ENCODE results near the gene CHRNA4. TPM values are rescaled to one million over a fixed set of nuclear protein-coding genes. Genes with fewer than 3 reads are reported as not detected.
A peak's percentile ranks its signal among the peaks of the same experiment; 100 is the strongest.

CHRNA4 gene
- total and polyA plus RNA-seq, 2 of the 4 experiments (the other 2 are of a cell fraction) = not detected

- Histone ChIP-seq H3K9me3 (ENCODE audit: control insufficient read depth, insufficient read depth, low read length) (no peaks in the 10 kb centered on the region), H4K5ac (ENCODE audit: low read depth, low read length) (no peak overlapping the region), H4K91ac (ENCODE audit: insufficient read depth, low read depth, low read length) (no peak overlapping the region), H3K79me1 (ENCODE audit: low read depth in 1 of 2, low read length in 2 of 2) (no peaks in the 10 kb centered on the region), H3K9ac (ENCODE audit: low read depth, low read length) (no peak overlapping the region), H3K4me1 (ENCODE audit: control insufficient read depth, insufficient read depth, low read length) (peaks cover 6% of the 10 kb centered on the region; the same call in 1 of the 2 replicates), H3K9me1 (ENCODE audit: insufficient read depth, low read length) (no peaks in the 10 kb centered on the region), H3K56ac (ENCODE audit: extremely low read depth, insufficient read depth, low read length) (no peak overlapping the region), H4K20me1 (ENCODE audit: insufficient read depth, low read length) (peaks cover 5% of the 10 kb centered on the region; the same call in 1 of the 2 replicates), H2BK15ac (ENCODE audit: low read depth, low read length) (no peak overlapping the region), H3K27me3 (ENCODE audit: control insufficient read depth, insufficient read depth, low read length) (peaks cover 21% of the 10 kb centered on the region; the same call in 1 of the 2 replicates), H4K8ac (ENCODE audit: low read depth in 2 of 2, low read length in 2 of 2) (no peak overlapping the region), H2AK5ac (ENCODE audit: low read depth, low read length) (no peak overlapping the region), H3K36me3 (ENCODE audit: control insufficient read depth, insufficient read depth, low read length) (no peaks in the 10 kb centered on the region), H3K4me3 (ENCODE audit: insufficient read depth, low read depth, low read length) (no peak overlapping the region), H2BK5ac (ENCODE audit: low read depth, low read length, poor library complexity, severe bottlenecking) (no peak overlapping the region), H3K4me2 (ENCODE audit: low read depth, low read length) (no peak overlapping the region), H3K4ac (ENCODE audit: low read depth, low read length) (no peak overlapping the region), H3K27ac (ENCODE audit: insufficient read depth, low read length) (no peak overlapping the region), H2AFZ (replicated peaks; ENCODE audit: low read length, poor library complexity) (no peak overlapping the region), H2BK20ac (ENCODE audit: low read depth, low read length) (no peak overlapping the region), H3K14ac (replicated peaks; ENCODE audit: low read depth, low read length) (no peak overlapping the region), H2AK9ac (replicated peaks; ENCODE audit: low read depth, low read length, poor library complexity) (no peak overlapping the region), H2BK120ac (ENCODE audit: low read depth, low read length) (no peak overlapping the region), H3K18ac (ENCODE audit: low read depth, low read length) (no peak overlapping the region), H3K23ac (ENCODE audit: low read depth, low read length) (no peak overlapping the region)
- intact Hi-C loops (cut with micrococcal nuclease) (no loop called here), in situ Hi-C loops (cut with MboI; ENCODE audit: low sequenced_read_pairs) (no loop called here), dilution Hi-C loops (cut with HindIII; ENCODE audit: low sequenced_read_pairs, unreplicated experiment) (no loop called here)
- 53% methylated on average over 7 of the region's 20 CpGs; no CpG with 5 or more reads in 1 of the 2 experiments for WGBS, 2 experiments (ENCODE audit: extremely low coverage in 2 of 2, insufficient read length in 1 of 2)
- ATAC-seq (ENCODE audit: low read depth) (no peak), DNase-seq (peak; percentile 37)
- ChIA-PET CTCF (interaction anchor here (0.9 to 3.5 kb wide), 4 partner anchors 30 to 87 kb away, joined by 3 to 30 read pairs (median 5); no protein-coding TSS in a partner anchor), POLR2A (ENCODE audit: unreplicated experiment) (no interaction called here)
- BruUV-seq (replicated peaks) = no TSS peak
- TF ChIP-seq MXI1 (IDR thresholded peaks at IDR 0.05; ENCODE audit: borderline replicate concordance, low read depth, low read length) = no peak
- no peak for TF ChIP-seq CTCF (conservative IDR thresholded peaks at IDR 0.05; ENCODE audit: low read depth, low read length)
- TF ChIP-seq POLR2A (IDR thresholded peaks at IDR 0.05; ENCODE audit: low read depth, low read length) = no peak
- TF ChIP-seq MAZ (IDR thresholded peaks at IDR 0.05; ENCODE audit: borderline replicate concordance, low read depth, low read length) = no peak
- no peak for TF ChIP-seq FOS (IDR thresholded peaks at IDR 0.05; ENCODE audit: low read depth, low read length)
- no peak for TF ChIP-seq SMC3 (IDR thresholded peaks at IDR 0.05; ENCODE audit: low read depth, low read length)
- no peak for TF ChIP-seq NFE2L2 (IDR thresholded peaks at IDR 0.05; ENCODE audit: low read depth, low read length)
- TF ChIP-seq CEBPB (IDR thresholded peaks at IDR 0.05; ENCODE audit: low read depth, low read length) = no peak
- no peak for TF ChIP-seq MAFK (IDR thresholded peaks at IDR 0.05; ENCODE audit: low read depth, low read length)
- no peak for TF ChIP-seq RAD21 (IDR thresholded peaks at IDR 0.05; ENCODE audit: low read length)
- no peak for TF ChIP-seq CHD1 (IDR thresholded peaks at IDR 0.05; ENCODE audit: low read depth, low read length)
- no peak for TF ChIP-seq USF2 (IDR thresholded peaks at IDR 0.05; ENCODE audit: low read depth, low read length)
- no peak for TF ChIP-seq ELK1 (IDR thresholded peaks at IDR 0.05; ENCODE audit: borderline replicate concordance, low read depth, low read length)
- no peak for TF ChIP-seq RFX5 (IDR thresholded peaks at IDR 0.05; ENCODE audit: low read depth, low read length)
- no peak for TF ChIP-seq BHLHE40 (IDR thresholded peaks at IDR 0.05; ENCODE audit: low read depth, low read length)
These were observed 50.7 kb downstream of the CHRNA4 start for GRCh38 chr20:63310265-63310991.
